ENCODE measurements around the gene C1RL. TPM values are rescaled to one million over a fixed set of nuclear protein-coding genes. Genes with fewer than 3 reads are reported as not detected.

Gene C1RL, protein sequence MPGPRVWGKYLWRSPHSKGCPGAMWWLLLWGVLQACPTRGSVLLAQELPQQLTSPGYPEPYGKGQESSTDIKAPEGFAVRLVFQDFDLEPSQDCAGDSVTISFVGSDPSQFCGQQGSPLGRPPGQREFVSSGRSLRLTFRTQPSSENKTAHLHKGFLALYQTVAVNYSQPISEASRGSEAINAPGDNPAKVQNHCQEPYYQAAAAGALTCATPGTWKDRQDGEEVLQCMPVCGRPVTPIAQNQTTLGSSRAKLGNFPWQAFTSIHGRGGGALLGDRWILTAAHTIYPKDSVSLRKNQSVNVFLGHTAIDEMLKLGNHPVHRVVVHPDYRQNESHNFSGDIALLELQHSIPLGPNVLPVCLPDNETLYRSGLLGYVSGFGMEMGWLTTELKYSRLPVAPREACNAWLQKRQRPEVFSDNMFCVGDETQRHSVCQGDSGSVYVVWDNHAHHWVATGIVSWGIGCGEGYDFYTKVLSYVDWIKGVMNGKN
- total RNA-seq, result 19.8 and 23.0 TPM in 2 replicates

DNA sequence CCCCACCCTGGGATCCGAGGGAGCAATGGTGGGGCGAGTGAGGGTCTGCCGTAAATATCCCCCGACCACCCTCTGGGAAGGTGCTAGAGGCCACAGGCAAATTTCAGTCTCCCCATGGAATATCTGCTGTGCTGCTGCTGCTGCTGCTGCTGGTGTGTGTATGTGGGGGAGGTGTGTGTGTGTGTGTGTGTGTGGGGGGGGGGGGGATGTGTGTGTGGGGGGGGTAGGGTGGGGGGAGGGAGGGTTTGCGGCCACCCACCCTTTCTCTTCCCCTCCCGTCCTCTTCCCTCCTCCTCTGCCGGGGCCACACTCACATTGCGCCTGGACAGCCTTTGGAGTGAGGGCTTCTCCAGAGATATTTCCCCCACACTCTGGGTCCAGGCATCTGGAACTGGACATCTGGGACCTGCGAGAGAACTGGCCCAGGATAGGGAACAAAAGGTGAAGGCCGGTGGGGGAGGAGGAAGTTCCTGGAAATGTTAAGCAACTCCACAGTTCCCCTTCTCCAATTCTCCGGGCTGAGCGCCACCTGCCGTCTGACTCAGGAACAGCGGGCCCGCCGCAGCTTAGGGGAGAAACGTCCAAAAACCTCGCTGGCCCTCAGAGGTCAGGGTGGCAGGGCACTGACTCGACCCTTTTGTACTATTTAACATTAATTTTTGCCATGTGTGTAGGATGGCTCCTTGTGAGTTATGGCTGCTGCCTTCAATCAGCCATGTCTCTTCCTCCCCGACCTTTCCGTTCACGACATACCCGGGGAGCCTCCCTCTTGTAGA lies at the start of gene C1RL:
Gene C1RL, minus strand, starts transcription at position 419 of the 776 bp plus-strand sequence. Its CDS starts 34 bp downstream, at position 385.
- H3K27me3 Mint-ChIP-seq, result no peaks in the 10 kb centered on the region
- peak within 1 kb of the TSS; percentile 95 for H3K4me3 Mint-ChIP-seq
- intact Hi-C loops (cut with micrococcal nuclease), result loop anchor here (1.0 to 2.0 kb wide), 6 partner anchors 91 to 356 kb away; partner anchors contain the start of genes C12orf57, EMG1, LPCAT3 and MLF2
- H3K36me3 Mint-ChIP-seq (ENCODE audit: low read depth), result peaks cover 40% of the 10 kb centered on the region
- DNase-seq, result peak; percentile 96
- peak within 1 kb of the TSS; percentile 92 for H3K27ac Mint-ChIP-seq
- H3K4me1 Mint-ChIP-seq, result peaks cover 42% of the 10 kb centered on the region
- H3K9me3 Mint-ChIP-seq, result peaks cover 10% of the 10 kb centered on the region

DNA sequence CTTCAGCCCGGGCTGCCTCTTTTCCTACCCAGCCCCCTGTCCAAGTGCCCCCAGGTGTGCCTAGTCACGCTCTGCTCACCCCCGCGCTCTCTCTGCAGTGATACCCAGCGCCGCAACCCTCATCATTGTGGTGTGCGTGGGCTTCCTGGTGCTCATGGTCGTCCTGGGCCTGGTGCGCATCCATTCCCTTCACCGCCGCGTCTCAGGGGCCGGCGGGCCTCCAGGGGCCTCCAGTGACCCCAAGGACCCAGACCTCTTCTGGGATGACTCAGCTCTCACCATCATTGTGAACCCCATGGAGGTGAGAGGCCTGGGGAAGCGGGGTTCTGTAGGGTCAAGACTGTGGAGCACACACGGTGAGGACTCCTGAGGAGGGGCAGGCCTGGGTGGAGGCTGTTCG lies 48.4 kb upstream of the C1RL start:
- Mint-ChIP-seq H3K27me3 (no peaks in the 10 kb centered on the region), H3K4me3 (no peak overlapping the region), H3K4me1 (peaks cover 8% of the 10 kb centered on the region), H3K9me3 (no peaks in the 10 kb centered on the region), H3K27ac (no peak overlapping the region), H3K36me3 (ENCODE audit: low read depth) (peaks cover 36% of the 10 kb centered on the region)
- no peak for DNase-seq
- intact Hi-C loops (cut with micrococcal nuclease), result no loop called here

DNA sequence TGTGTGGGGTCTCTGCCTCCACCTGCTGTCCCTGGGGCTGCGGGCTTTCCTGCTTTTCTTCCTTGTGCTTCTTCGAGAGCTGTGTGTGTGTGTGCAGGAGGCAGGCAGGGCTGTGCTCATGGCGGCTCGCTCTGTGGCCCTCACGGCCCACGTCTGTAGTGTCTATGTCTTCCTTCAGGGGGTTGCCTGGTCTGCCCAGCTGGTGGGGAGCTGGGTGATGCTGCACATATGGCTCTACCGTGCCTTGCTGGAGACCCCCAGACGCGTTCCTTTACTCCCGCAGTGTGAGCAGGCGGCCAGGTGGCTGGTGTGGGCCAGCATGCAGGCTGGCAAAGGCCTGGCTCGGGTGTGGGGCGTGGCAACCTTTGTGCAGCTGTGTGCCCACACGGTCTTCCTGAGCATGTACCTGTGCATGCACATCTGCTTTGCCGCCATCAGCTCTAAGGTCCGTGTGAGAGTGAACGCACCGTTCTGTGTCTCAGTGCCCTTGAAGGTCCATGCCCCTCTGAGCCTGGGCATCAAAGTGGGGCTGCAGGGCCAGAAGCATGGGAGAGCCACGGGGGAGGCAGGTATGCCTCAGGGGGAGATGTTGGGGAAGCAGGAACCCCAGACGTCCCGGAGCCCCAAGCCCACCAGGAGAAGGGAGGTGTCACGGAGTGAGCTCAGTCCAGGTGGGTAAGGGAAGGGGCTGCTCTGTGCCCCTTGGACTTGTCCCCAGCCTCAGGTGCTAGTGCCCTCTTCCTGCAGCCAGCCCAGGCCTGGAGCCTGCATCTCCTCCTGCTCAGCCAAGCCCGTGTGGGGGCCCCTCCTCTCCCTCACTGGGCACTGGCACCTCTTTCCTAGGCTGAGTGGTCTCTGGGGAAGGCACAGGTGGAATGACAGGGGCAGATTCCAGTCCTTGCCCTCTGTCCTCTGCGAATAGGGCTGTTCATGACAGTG lies 47.5 kb upstream of the C1RL start:
- intact Hi-C loops (cut with micrococcal nuclease), result no loop called here
- DNase-seq, result no peak
- Mint-ChIP-seq H3K27me3 (no peaks in the 10 kb centered on the region), H3K36me3 (ENCODE audit: low read depth) (peaks cover 36% of the 10 kb centered on the region), H3K4me1 (peaks cover 8% of the 10 kb centered on the region), H3K27ac (no peak overlapping the region), H3K9me3 (no peaks in the 10 kb centered on the region), H3K4me3 (no peak overlapping the region)

DNA sequence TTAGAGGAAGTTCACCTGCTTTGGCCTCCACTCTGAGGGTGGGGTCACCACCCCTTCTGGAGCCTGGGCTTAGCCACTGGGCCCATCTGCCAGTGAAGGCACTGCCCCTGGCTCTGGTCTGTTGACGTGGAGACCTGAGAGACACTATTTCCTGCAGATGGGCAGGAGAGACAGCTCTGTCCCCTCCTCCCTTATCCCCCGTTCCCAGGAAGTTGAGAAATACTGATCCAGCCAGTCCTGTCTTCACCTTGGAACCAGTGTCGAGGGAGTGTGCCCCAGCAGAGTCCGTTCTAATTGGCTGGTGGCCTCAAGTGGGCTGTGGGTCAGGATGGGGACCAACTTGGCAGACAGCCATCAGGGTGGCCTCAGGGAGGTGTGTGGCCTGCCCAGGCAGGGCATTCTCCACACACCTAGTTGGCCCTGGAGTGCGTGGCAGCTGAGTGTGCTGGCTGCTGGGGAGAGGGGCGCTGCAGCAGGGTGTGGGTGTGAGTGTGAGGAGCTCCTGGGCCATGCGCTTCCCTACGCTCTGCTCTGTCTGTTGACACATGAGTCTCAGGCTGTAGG lies 46.5 kb upstream of the C1RL start:
- H3K4me3 Mint-ChIP-seq, result no peak overlapping the region
- H3K4me1 Mint-ChIP-seq, result peaks cover 7% of the 10 kb centered on the region
- no peak overlapping the region for H3K27ac Mint-ChIP-seq
- peaks cover 40% of the 10 kb centered on the region for H3K36me3 Mint-ChIP-seq (ENCODE audit: low read depth)
- no peak for DNase-seq
- H3K27me3 Mint-ChIP-seq, result no peaks in the 10 kb centered on the region
- intact Hi-C loops (cut with micrococcal nuclease), result no loop called here
- H3K9me3 Mint-ChIP-seq, result no peaks in the 10 kb centered on the region

DNA sequence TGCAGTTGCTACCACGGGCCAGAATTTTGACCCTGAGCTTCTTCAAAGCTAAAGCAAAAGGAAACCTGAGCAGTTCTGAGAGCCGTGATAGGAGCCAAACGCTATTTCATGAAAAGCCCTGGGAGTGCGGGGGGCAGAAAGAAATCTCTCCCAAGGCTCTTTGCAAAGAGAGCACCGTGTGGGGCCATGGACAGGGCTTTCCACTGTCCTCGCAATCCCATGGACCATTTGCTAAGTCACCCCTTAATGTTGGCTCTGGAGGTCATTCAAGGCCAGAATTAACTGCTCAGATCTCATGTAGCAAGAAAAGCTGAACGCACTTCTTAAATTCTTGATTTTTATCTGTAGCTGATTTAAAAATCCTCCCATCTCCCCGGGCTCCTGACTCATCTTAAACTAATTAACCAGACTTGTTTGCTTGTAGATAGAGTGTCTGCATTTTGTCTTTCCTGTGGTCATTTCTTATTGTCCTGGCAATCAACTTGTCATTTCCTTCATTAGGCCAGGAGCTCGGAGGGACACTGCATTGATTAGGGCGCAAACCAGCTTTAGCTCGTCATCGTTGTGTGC lies 46.0 kb upstream of the C1RL start:
- no peak overlapping the region for H3K4me3 Mint-ChIP-seq
- H3K9me3 Mint-ChIP-seq, result no peaks in the 10 kb centered on the region
- intact Hi-C loops (cut with micrococcal nuclease), result no loop called here
- no peaks in the 10 kb centered on the region for H3K27me3 Mint-ChIP-seq
- peaks cover 3% of the 10 kb centered on the region for H3K4me1 Mint-ChIP-seq
- H3K27ac Mint-ChIP-seq, result no peak overlapping the region
- no peak for DNase-seq
- peaks cover 43% of the 10 kb centered on the region for H3K36me3 Mint-ChIP-seq (ENCODE audit: low read depth)

DNA sequence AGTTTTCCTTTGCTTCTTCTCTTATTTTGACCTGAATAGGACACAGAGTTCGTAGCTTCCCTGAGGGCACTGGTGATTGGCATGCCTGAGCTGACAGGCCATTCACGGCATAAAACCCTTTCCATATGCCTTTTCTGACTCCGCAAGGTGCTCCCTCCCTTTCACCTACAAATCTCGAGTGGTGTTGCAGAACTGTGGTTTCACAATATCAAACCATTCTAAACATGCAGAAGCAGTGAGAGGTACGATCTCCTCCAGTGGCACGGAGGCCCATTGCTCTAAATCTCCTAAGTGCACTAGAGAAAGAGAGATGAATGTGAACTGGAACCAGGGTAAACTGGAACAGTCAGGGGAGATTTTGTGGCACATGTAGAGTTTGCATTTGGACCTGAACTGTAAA lies 45.0 kb upstream of the C1RL start:
- peaks cover 47% of the 10 kb centered on the region for H3K36me3 Mint-ChIP-seq (ENCODE audit: low read depth)
- intact Hi-C loops (cut with micrococcal nuclease), result no loop called here
- H3K9me3 Mint-ChIP-seq, result no peaks in the 10 kb centered on the region
- no peaks in the 10 kb centered on the region for H3K4me1 Mint-ChIP-seq
- H3K4me3 Mint-ChIP-seq, result no peak overlapping the region
- no peaks in the 10 kb centered on the region for H3K27me3 Mint-ChIP-seq
- H3K27ac Mint-ChIP-seq, result no peak overlapping the region
- DNase-seq, result no peak

DNA sequence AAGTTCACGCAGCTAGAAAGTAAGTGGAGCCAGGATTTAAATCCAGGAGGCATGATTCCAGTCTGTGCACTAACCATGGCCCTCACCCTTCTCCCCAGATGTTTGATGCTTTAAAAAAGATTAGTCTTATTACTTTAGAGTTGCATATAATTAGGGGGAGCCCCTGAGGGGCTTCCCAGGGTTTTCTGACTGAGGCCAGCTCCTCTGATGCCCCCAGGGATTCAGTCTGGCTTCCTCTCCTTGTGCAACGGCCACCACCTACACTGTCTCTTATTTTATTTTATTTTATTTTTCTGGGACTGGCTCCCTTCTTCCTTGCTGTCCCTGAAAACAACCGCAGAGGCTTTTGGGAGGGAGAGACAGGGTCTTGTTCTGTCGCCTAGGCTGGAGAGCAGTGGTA lies 43.8 kb upstream of the C1RL start:
- Mint-ChIP-seq H3K9me3 (no peaks in the 10 kb centered on the region), H3K27ac (no peak overlapping the region), H3K36me3 (ENCODE audit: low read depth) (peaks cover 54% of the 10 kb centered on the region), H3K27me3 (no peaks in the 10 kb centered on the region), H3K4me3 (no peak overlapping the region), H3K4me1 (no peaks in the 10 kb centered on the region)
- DNase-seq, result no peak
- intact Hi-C loops (cut with micrococcal nuclease), result no loop called here

DNA sequence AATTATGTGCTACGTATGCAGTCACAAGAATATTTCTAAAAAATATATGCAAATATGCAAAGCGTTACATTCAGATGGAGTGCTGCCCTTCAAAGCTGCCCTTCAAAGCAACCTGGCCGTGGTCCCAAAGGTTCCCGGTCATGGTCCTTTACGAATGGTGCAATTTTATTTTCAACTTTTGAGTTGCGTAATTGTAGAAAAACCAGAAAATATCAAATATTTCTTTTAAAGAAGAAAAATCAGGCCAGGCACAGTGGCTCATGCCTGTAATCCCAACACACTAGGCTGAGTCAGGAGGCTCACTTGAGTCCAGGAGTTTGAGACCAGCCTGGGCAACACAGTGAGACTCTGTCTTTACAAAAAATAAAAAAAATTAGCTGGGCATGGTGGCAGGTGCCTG lies 42.5 kb upstream of the C1RL start:
- no peak overlapping the region for H3K27ac Mint-ChIP-seq
- H3K27me3 Mint-ChIP-seq, result no peaks in the 10 kb centered on the region
- intact Hi-C loops (cut with micrococcal nuclease), result no loop called here
- H3K4me1 Mint-ChIP-seq, result no peaks in the 10 kb centered on the region
- no peak for DNase-seq
- H3K4me3 Mint-ChIP-seq, result no peak overlapping the region
- H3K9me3 Mint-ChIP-seq, result no peaks in the 10 kb centered on the region
- H3K36me3 Mint-ChIP-seq (ENCODE audit: low read depth), result peaks cover 54% of the 10 kb centered on the region

DNA sequence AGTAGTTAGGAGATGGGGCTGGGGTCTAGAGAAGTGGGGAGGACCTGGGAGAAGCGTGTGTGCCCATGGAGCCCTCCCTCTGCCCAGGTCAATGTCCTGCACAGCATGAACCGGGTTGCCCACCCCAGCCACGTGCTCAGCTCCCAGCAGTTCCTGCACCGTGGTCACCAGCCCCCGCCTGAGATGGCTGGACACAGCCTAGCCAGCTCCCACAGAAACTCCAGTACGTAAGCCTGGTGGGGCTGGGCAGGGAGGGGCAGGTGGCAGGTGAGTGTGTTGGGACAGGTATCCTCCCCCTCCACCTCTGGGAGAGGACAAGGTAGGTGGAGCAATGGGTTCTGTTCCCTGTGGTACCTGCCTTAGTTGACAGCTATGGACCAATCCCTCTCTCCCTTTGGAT lies 41.8 kb upstream of the C1RL start:
- H3K4me3 Mint-ChIP-seq, result no peak overlapping the region
- no peak for DNase-seq
- no peaks in the 10 kb centered on the region for H3K9me3 Mint-ChIP-seq
- peaks cover 54% of the 10 kb centered on the region for H3K36me3 Mint-ChIP-seq (ENCODE audit: low read depth)
- no peaks in the 10 kb centered on the region for H3K27me3 Mint-ChIP-seq
- intact Hi-C loops (cut with micrococcal nuclease), result no loop called here
- no peaks in the 10 kb centered on the region for H3K4me1 Mint-ChIP-seq
- no peak overlapping the region for H3K27ac Mint-ChIP-seq

DNA sequence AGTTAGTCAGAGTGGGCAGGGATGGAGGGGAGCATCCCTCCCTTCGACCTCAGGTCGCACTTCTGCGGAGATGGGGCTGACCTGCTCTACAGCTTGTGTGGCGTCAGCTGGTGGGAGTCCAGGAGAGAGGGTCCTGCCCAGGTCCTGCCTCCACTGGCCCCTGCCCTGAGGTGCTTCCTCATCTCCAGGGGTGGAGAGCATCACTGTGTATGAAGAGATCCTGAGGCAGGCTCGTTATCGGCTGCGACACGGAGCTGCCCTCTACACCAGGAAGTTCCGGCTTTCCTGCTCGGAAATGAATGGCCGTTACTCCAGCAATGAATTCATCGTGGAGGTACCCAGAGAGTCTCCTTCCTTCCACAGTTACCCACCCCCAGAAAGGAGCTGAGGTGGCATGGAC lies 41.3 kb upstream of the C1RL start:
- Mint-ChIP-seq H3K4me3 (no peak overlapping the region), H3K27ac (no peak overlapping the region), H3K4me1 (no peaks in the 10 kb centered on the region), H3K27me3 (no peaks in the 10 kb centered on the region), H3K36me3 (ENCODE audit: low read depth) (peaks cover 55% of the 10 kb centered on the region), H3K9me3 (no peaks in the 10 kb centered on the region)
- no peak for DNase-seq
- intact Hi-C loops (cut with micrococcal nuclease), result no loop called here

DNA sequence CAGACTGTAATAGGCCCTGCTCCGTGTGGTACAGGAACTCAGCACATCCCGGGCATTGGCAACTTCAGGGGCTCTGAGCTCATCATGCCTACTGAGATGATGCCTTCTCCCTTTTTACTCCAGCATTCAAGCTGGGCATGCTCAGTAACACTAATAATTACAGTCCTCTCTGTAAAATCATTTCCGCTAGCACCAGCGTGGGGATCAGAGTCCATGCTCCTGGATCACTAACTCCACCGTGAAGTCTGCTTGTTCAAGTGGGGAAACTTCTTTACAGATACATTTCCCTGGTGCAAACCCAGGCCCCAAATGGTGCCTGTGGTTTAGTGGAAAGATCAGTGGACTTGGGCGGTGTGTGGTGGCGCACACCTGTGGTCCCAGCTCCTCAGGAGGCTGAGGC lies 37.9 kb upstream of the C1RL start:
- intact Hi-C loops (cut with micrococcal nuclease), result no loop called here
- H3K9me3 Mint-ChIP-seq, result no peaks in the 10 kb centered on the region
- H3K4me1 Mint-ChIP-seq, result peaks cover 2% of the 10 kb centered on the region
- no peaks in the 10 kb centered on the region for H3K27me3 Mint-ChIP-seq
- no peak for DNase-seq
- no peak overlapping the region for H3K4me3 Mint-ChIP-seq
- no peak overlapping the region for H3K27ac Mint-ChIP-seq
- H3K36me3 Mint-ChIP-seq (ENCODE audit: low read depth), result peaks cover 59% of the 10 kb centered on the region

DNA sequence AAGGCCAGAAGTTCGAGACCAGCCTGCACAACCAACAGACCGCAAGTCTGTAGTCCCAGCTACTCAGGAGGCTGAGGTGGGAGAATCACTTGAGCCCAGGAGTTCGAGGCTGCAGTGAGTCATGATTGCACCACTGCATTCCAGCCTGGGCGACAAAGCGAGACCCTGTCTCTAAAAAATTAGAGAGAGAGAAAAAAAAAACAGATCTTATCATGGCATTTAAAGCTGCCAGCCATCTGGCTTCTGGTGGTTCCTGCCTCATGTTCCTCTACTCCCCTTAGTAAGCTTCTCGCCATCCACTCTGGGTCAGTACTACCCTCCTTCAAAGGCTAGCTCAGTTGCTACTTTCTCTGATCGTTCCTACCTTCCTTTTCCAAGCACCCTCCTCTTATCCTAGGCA lies 37.2 kb upstream of the C1RL start:
- Mint-ChIP-seq H3K27me3 (no peaks in the 10 kb centered on the region), H3K27ac (no peak overlapping the region), H3K36me3 (ENCODE audit: low read depth) (peaks cover 64% of the 10 kb centered on the region), H3K9me3 (no peaks in the 10 kb centered on the region), H3K4me1 (peaks cover 4% of the 10 kb centered on the region), H3K4me3 (no peak overlapping the region)
- intact Hi-C loops (cut with micrococcal nuclease), result no loop called here
- DNase-seq, result no peak

DNA sequence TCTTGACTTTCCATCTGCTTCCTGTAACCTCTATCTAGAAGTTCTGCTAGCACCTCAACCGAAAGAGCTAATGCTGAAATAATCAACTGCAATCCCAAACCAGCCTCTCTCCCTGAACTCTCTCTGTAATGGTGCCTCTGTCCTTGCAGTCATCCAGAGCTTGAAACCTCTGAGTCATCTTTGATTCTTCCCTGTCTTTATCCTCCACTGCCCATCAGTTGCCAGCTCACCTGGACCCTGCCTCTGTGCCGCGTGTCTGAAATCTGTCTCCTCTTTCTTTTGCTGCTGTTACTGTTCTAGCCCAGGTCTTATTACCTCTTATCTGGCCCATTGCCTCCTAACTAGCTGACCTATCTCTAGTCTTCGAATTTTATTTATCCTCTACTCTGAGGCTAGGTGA lies 36.7 kb upstream of the C1RL start:
- Mint-ChIP-seq H3K36me3 (ENCODE audit: low read depth) (peaks cover 64% of the 10 kb centered on the region), H3K4me1 (peaks cover 4% of the 10 kb centered on the region), H3K9me3 (no peaks in the 10 kb centered on the region), H3K4me3 (no peak overlapping the region), H3K27ac (no peak overlapping the region), H3K27me3 (no peaks in the 10 kb centered on the region)
- DNase-seq, result no peak
- intact Hi-C loops (cut with micrococcal nuclease), result no loop called here
